Measurements from ENCODE around the gene CRIM1. TPM values are rescaled to one million over a fixed set of nuclear protein-coding genes. Genes with fewer than 3 reads are reported as not detected.

CRIM1 gene
- total RNA-seq, 5 donors from 2014 or later (not counting 1 experiment from before 2014, with no cell fraction given), result 2.0 to 5.8 (median 4.2) TPM

DNA sequence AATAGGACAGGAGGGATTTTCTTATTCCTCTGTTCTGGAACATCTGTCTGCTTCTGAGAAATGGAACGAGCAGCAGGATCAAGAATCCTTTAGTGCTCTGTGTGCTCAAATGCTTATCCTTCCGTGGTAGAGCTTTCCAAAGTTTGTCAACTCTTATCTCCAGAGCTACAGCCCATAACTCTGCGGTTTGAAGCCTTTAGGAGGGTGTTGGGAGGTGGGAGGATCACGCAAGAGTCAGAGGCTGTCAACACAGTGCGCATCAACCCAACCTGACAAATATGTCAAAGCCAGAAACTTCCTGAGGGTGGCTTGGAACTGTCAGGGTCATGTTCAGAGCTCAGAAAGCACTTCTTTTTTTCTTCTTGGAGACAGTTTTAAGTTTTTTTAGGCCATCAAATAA lies 95.9 kb downstream of the CRIM1 start:
- no peaks in the 10 kb centered on the region for H3K4me1 ChIP-seq (ENCODE audit: control insufficient read depth in 1 of 2, extremely low read depth in 1 of 2, insufficient read depth in 2 of 2, low read length in 2 of 2)
- CTCF ChIA-PET, result no interaction called here
- H3K27me3 Mint-ChIP-seq, result no peaks in the 10 kb centered on the region
- POLR2A ChIA-PET, result no interaction called here
- H3K9me3 ChIP-seq, result no peaks in the 10 kb centered on the region
- no peak overlapping the region for H3K27ac ChIP-seq (ENCODE audit: low read length)
- H3K36me3 Mint-ChIP-seq, result no peaks in the 10 kb centered on the region
- DNase-seq (no peak), ATAC-seq (replicated peaks in 1 of 4) (no peak)
- no peak overlapping the region for H3K27ac Mint-ChIP-seq
- no peak overlapping the region for H3K4me3 Mint-ChIP-seq
- no peaks in the 10 kb centered on the region for H3K9me3 Mint-ChIP-seq
- no peaks in the 10 kb centered on the region for H3K27me3 ChIP-seq (replicated peaks in 1 of 2; ENCODE audit: control insufficient read depth in 2 of 2, extremely low read depth in 1 of 2, insufficient read depth in 2 of 2, low read length in 1 of 2)
- no peaks in the 10 kb centered on the region for H3K4me1 Mint-ChIP-seq
- 100% methylated on average over 1 of the region's 5 CpGs for WGBS (ENCODE audit: insufficient coverage)
- H3K36me3 ChIP-seq (ENCODE audit: control insufficient read depth in 2 of 2, extremely low read depth in 1 of 2, insufficient read depth in 1 of 2, low read length in 1 of 2), result no peaks in the 10 kb centered on the region
- H3K4me3 ChIP-seq (ENCODE audit: control insufficient read depth in 1 of 2, extremely low read depth in 1 of 2, low read length in 1 of 2), result no peak overlapping the region

DNA sequence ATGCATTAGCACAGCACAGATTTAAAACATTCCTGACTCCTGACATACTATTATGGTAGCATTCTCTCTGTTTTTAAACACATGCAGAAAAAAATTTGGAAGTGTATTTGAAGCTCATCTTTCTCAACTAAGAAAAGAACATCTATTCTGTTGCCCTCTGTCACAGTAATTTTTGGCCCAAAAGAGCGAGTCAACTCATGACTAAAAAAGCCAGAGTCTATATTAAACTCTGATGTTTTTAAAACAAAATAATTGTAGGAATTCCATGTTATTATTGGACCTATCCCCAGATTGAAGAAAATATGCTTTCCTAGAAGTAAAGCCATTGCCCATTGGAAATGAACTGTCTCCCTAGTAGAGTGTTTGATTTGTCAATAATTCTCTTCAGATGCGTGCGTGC lies 96.7 kb downstream of the CRIM1 start:
- no peaks in the 10 kb centered on the region for H3K4me1 Mint-ChIP-seq
- no peak overlapping the region for H3K27ac ChIP-seq (ENCODE audit: low read length)
- no peaks in the 10 kb centered on the region for H3K27me3 Mint-ChIP-seq
- no peaks in the 10 kb centered on the region for H3K4me1 ChIP-seq (ENCODE audit: control insufficient read depth in 1 of 2, extremely low read depth in 1 of 2, insufficient read depth in 2 of 2, low read length in 2 of 2)
- no peak overlapping the region for H3K27ac Mint-ChIP-seq
- H3K36me3 ChIP-seq (ENCODE audit: control insufficient read depth in 2 of 2, extremely low read depth in 1 of 2, insufficient read depth in 1 of 2, low read length in 1 of 2), result no peaks in the 10 kb centered on the region
- no peak overlapping the region for H3K4me3 ChIP-seq (ENCODE audit: control insufficient read depth in 1 of 2, extremely low read depth in 1 of 2, low read length in 1 of 2)
- CTCF ChIA-PET, result interaction anchor here in 1 of 2 donors (1.0 kb wide), 1 partner anchor 14 kb away, joined by 3 read pairs; no protein-coding TSS in a partner anchor
- no peak for DNase-seq
- H3K27me3 ChIP-seq (replicated peaks in 1 of 2; ENCODE audit: control insufficient read depth in 2 of 2, extremely low read depth in 1 of 2, insufficient read depth in 2 of 2, low read length in 1 of 2), result no peaks in the 10 kb centered on the region
- H3K4me3 Mint-ChIP-seq, result no peak overlapping the region
- POLR2A ChIA-PET, result no interaction called here
- H3K36me3 Mint-ChIP-seq, result no peaks in the 10 kb centered on the region
- H3K9me3 Mint-ChIP-seq, result no peaks in the 10 kb centered on the region
- no CpG with 5 or more reads among the region's 3 CpGs for WGBS (ENCODE audit: insufficient coverage)
- H3K9me3 ChIP-seq, result no peaks in the 10 kb centered on the region
- ATAC-seq (replicated peaks in 1 of 4), result no peak

DNA sequence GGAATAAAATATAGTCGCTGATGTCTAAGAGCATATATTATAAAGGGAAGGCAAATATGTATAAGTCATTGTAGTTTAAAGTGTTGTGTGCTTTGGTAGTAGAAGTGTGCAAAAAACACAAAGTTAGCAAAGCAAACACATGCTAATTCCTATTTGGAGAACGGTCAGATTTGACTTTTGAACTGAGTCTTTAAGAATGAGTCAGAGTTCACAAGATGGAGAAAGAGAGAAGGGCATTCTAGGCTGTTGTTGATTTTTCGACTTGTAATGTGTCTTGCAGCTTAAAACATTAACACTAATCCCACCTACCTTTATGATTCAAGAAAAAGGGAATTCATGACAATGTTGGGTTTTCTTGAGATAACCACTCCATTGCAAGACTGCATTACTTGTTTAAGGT lies 98.1 kb downstream of the CRIM1 start:
- DNase-seq, result no peak
- ATAC-seq (replicated peaks in 1 of 4), result no peak
- ChIA-PET CTCF (no interaction called here), POLR2A (no interaction called here)
- Histone ChIP-seq H3K27me3 (replicated peaks in 1 of 2; ENCODE audit: control insufficient read depth in 2 of 2, extremely low read depth in 1 of 2, insufficient read depth in 2 of 2, low read length in 1 of 2) (no peaks in the 10 kb centered on the region), H3K4me1 (ENCODE audit: control insufficient read depth in 1 of 2, extremely low read depth in 1 of 2, insufficient read depth in 2 of 2, low read length in 2 of 2) (no peaks in the 10 kb centered on the region), H3K36me3 (ENCODE audit: control insufficient read depth in 2 of 2, extremely low read depth in 1 of 2, insufficient read depth in 1 of 2, low read length in 1 of 2) (no peaks in the 10 kb centered on the region), H3K9me3 (no peaks in the 10 kb centered on the region), H3K4me3 (ENCODE audit: control insufficient read depth in 1 of 2, extremely low read depth in 1 of 2, low read length in 1 of 2) (no peak overlapping the region), H3K27ac (ENCODE audit: low read length) (no peak overlapping the region)
- Mint-ChIP-seq H3K9me3 (no peaks in the 10 kb centered on the region), H3K27ac (no peak overlapping the region), H3K27me3 (no peaks in the 10 kb centered on the region), H3K36me3 (no peaks in the 10 kb centered on the region), H3K4me1 (no peaks in the 10 kb centered on the region), H3K4me3 (no peak overlapping the region)
- 92% methylated on average over 2 of the region's 3 CpGs for WGBS (ENCODE audit: insufficient coverage)

- 85% methylated on average over 3 of the region's 4 CpGs for WGBS (ENCODE audit: insufficient coverage)
- Mint-ChIP-seq H3K4me3 (no peak overlapping the region), H3K27me3 (no peaks in the 10 kb centered on the region), H3K9me3 (no peaks in the 10 kb centered on the region), H3K36me3 (no peaks in the 10 kb centered on the region), H3K27ac (no peak overlapping the region), H3K4me1 (no peaks in the 10 kb centered on the region)
- ATAC-seq (replicated peaks in 1 of 4) (no peak), DNase-seq (no peak)
- Histone ChIP-seq H3K36me3 (ENCODE audit: control insufficient read depth in 2 of 2, extremely low read depth in 1 of 2, insufficient read depth in 1 of 2, low read length in 1 of 2) (no peaks in the 10 kb centered on the region), H3K27me3 (replicated peaks in 1 of 2; ENCODE audit: control insufficient read depth in 2 of 2, extremely low read depth in 1 of 2, insufficient read depth in 2 of 2, low read length in 1 of 2) (no peaks in the 10 kb centered on the region), H3K4me1 (ENCODE audit: control insufficient read depth in 1 of 2, extremely low read depth in 1 of 2, insufficient read depth in 2 of 2, low read length in 2 of 2) (no peaks in the 10 kb centered on the region), H3K4me3 (ENCODE audit: control insufficient read depth in 1 of 2, extremely low read depth in 1 of 2, low read length in 1 of 2) (no peak overlapping the region), H3K27ac (ENCODE audit: low read length) (no peak overlapping the region), H3K9me3 (no peaks in the 10 kb centered on the region)
- CTCF ChIA-PET, result no interaction called here
- POLR2A ChIA-PET, result no interaction called here
These were observed 99.4 kb downstream of the CRIM1 start for GRCh38 chr2:36455011-36455410.

GRCh38 chr2:36455788-36456187 lies 100.2 kb downstream of the CRIM1 start:
- H3K27me3 Mint-ChIP-seq, result no peaks in the 10 kb centered on the region
- CTCF ChIA-PET, result no interaction called here

DNA sequence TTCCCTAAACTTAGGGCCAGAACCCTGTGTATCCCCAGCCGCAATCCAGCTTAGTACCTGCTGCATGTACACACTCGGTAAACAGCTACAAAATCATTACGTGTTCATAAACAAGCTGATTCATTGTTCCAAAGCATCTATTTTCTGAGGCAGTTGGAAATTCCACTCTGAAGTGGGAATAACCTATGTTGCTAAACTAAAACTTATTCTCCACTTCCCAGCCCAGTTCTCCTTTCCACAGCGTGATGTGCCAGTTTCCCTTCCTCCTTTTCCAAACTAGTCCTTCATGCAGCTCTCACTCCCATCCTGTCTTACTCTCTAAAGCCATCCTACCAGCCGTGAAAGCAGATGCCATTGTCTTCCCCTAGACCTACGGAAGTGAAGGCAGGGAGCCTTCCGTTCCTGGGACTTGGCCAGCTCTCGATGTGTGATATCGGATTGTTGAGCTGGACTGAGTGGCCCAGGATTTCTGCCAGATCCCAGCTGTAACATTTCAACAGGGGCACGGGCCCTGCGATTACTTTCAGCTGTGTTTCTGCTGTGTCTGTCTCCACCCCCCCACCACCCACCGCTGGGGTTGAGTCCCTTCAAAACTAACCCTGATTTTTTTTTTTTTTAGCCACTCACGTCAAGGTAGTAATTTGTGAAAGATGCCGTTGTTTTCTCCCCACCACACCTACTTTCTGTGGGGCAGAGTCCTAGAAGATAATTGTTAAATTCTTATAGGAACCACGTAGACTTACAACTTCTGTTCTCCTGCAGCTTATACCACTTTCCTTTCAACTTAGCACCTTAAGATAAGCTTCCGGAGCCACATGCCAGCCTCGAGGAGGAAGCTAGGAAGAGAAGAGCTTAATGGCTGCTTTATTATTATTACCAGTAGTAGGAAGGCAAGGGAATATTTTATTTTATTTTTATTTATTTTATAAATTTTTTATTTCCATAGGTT lies 100.9 kb downstream of the CRIM1 start:
- Histone ChIP-seq H3K4me3 (ENCODE audit: control insufficient read depth in 1 of 2, extremely low read depth in 1 of 2, low read length in 1 of 2) (no peak overlapping the region), H3K36me3 (ENCODE audit: control insufficient read depth in 2 of 2, extremely low read depth in 1 of 2, insufficient read depth in 1 of 2, low read length in 1 of 2) (no peaks in the 10 kb centered on the region), H3K27me3 (replicated peaks in 1 of 2; ENCODE audit: control insufficient read depth in 2 of 2, extremely low read depth in 1 of 2, insufficient read depth in 2 of 2, low read length in 1 of 2) (no peaks in the 10 kb centered on the region), H3K4me1 (ENCODE audit: control insufficient read depth in 1 of 2, extremely low read depth in 1 of 2, insufficient read depth in 2 of 2, low read length in 2 of 2) (peaks cover 4 to 7% of the 10 kb centered on the region in 2 experiments), H3K27ac (ENCODE audit: low read length) (no peak overlapping the region), H3K9me3 (no peaks in the 10 kb centered on the region)
- ChIA-PET CTCF (no interaction called here), POLR2A (no interaction called here)
- Mint-ChIP-seq H3K27me3 (no peaks in the 10 kb centered on the region), H3K27ac (no peak overlapping the region), H3K36me3 (no peaks in the 10 kb centered on the region), H3K9me3 (no peaks in the 10 kb centered on the region), H3K4me3 (no peak overlapping the region), H3K4me1 (no peaks in the 10 kb centered on the region)
- ATAC-seq (replicated peaks in 1 of 4), result no peak
- no peak for DNase-seq
- WGBS (ENCODE audit: insufficient coverage), result 81% methylated on average over 9 of the region's 17 CpGs

More at GRCh38 chr2:36455788-36456187, 100.2 kb downstream of the CRIM1 start:
- Histone ChIP-seq H3K36me3 (ENCODE audit: control insufficient read depth in 2 of 2, extremely low read depth in 1 of 2, insufficient read depth in 1 of 2, low read length in 1 of 2) (no peaks in the 10 kb centered on the region), H3K27ac (ENCODE audit: low read length) (no peak overlapping the region), H3K27me3 (replicated peaks in 1 of 2; ENCODE audit: control insufficient read depth in 2 of 2, extremely low read depth in 1 of 2, insufficient read depth in 2 of 2, low read length in 1 of 2) (no peaks in the 10 kb centered on the region), H3K4me3 (ENCODE audit: control insufficient read depth in 1 of 2, extremely low read depth in 1 of 2, low read length in 1 of 2) (no peak overlapping the region), H3K4me1 (ENCODE audit: control insufficient read depth in 1 of 2, extremely low read depth in 1 of 2, insufficient read depth in 2 of 2, low read length in 2 of 2) (peaks cover 0 to 2% of the 10 kb centered on the region in 2 experiments), H3K9me3 (no peaks in the 10 kb centered on the region)
- POLR2A ChIA-PET, result no interaction called here
- H3K9me3 Mint-ChIP-seq, result no peaks in the 10 kb centered on the region
- no peak for DNase-seq
- H3K4me1 Mint-ChIP-seq, result no peaks in the 10 kb centered on the region
- 94% methylated on average over 3 of the region's 4 CpGs for WGBS (ENCODE audit: insufficient coverage)
- H3K4me3 Mint-ChIP-seq, result no peak overlapping the region
- no peaks in the 10 kb centered on the region for H3K36me3 Mint-ChIP-seq
- H3K27ac Mint-ChIP-seq, result no peak overlapping the region
- ATAC-seq (replicated peaks in 1 of 4), result peak in 1 of 4 experiments; percentile 19

Measured in T-cell (primary cell).